Measurements from ENCODE around the gene STX1B.

The STX1B gene

GRCh38 chr16:30974348-30974747, 36.1 kb downstream of the STX1B start:
- DNase-seq: no peak

- peak; percentile 17 for DNase-seq
Observed at GRCh38 chr16:30972872-30973271, 37.6 kb downstream of the STX1B start.

- no peak for DNase-seq
Observed at GRCh38 chr16:30971298-30971697, 39.1 kb downstream of the STX1B start.

GRCh38 chr16:30969246-30969842, 41.1 kb downstream of the STX1B start:
- DNase-seq: no peak

GRCh38 chr16:30967795-30968194, 42.6 kb downstream of the STX1B start:
- DNase-seq: no peak

- no peak for DNase-seq
Observed at GRCh38 chr16:30966033-30966619, 44.3 kb downstream of the STX1B start.

GRCh38 chr16:30965436-30965835, 45.0 kb downstream of the STX1B start:
- DNase-seq: no peak

GRCh38 chr16:30964574-30965226, 45.7 kb downstream of the STX1B start:
- no peak for DNase-seq

GRCh38 chr16:30963925-30964511, 46.4 kb downstream of the STX1B start:
- DNase-seq: no peak

- no peak for DNase-seq
Observed at GRCh38 chr16:30961384-30961783, 49.1 kb downstream of the STX1B start.

- peak; percentile 65 for DNase-seq
Observed at GRCh38 chr16:30958175-30959079, 52.0 kb downstream of the STX1B start.

- peak; percentile 96 for DNase-seq
Observed at GRCh38 chr16:30957456-30958174, 52.8 kb downstream of the STX1B start, which contains the start of gene SETD1A. Gene SETD1A, plus strand, starts transcription at chr16:30957754. Its CDS starts 978 bp downstream, at chr16:30958732.

GRCh38 chr16:30956601-30957455, 53.6 kb downstream of the STX1B start:
- peak; percentile 82 for DNase-seq

GRCh38 chr16:30954993-30955392, 55.4 kb downstream of the STX1B start:
- no peak for DNase-seq

GRCh38 chr16:30953511-30954124, 56.8 kb downstream of the STX1B start:
- peak; percentile 67 for DNase-seq

- DNase-seq: no peak
Observed at GRCh38 chr16:30953111-30953510, 57.3 kb downstream of the STX1B start.

- no peak for DNase-seq
Observed at GRCh38 chr16:30951750-30952149, 58.7 kb downstream of the STX1B start.

GRCh38 chr16:30951193-30951592, 59.2 kb downstream of the STX1B start:
- no peak for DNase-seq

- DNase-seq: no peak
Observed at GRCh38 chr16:30950516-30951065, 59.8 kb downstream of the STX1B start.

All from HCEC 1CT (cell line).